H9 (cell line): ENCODE results near the gene RXYLT1. TPM values are rescaled to one million over a fixed set of nuclear protein-coding genes. Genes with fewer than 3 reads are reported as not detected.

Source experiments
- DNase-seq: peaks from one replicate; pipeline ENCODE4 v3.0.0-alpha.2; 2017
- H2AFZ ChIP-seq: one replicate; pipeline ENCODE4 v1.6.1; 2013; ENCODE audit warnings: mild to moderate bottlenecking, low read length, control low read depth, moderate library complexity
- H2AK5ac ChIP-seq: 2 replicates; pipeline ENCODE4 v1.6.1; 2013; ENCODE audit warnings: low read length, control low read depth, mixed read lengths; ENCODE audit not compliant: insufficient read length
- H2BK120ac ChIP-seq: one replicate; pipeline ENCODE4 v1.6.1; 2013; ENCODE audit warnings: low read depth, mild to moderate bottlenecking, low read length, control low read depth, inconsistent platforms; ENCODE audit not compliant: poor library complexity, severe bottlenecking
- H2BK12ac ChIP-seq: 2 replicates; pipeline ENCODE4 v1.6.1; 2013; ENCODE audit warnings: low read length, control low read depth, mixed read lengths, low read depth; ENCODE audit not compliant: insufficient read length
- H2BK15ac ChIP-seq: 2 replicates; pipeline ENCODE4 v1.6.1; 2013; ENCODE audit warnings: low read depth, low read length, control low read depth
- H2BK20ac ChIP-seq: one replicate; pipeline ENCODE4 v1.6.1; 2013; ENCODE audit warnings: low read depth, mild to moderate bottlenecking, low read length, control low read depth, inconsistent platforms; ENCODE audit not compliant: poor library complexity, severe bottlenecking
- H2BK5ac ChIP-seq: 2 replicates; pipeline ENCODE4 v1.6.1; 2013; ENCODE audit warnings: low read length, control low read depth, mixed read lengths; ENCODE audit not compliant: insufficient read length
- H3K14ac ChIP-seq: 2 replicates; pipeline ENCODE4 v1.6.1; 2013; ENCODE audit warnings: low read length, control low read depth; ENCODE audit not compliant: insufficient read depth
- H3K18ac ChIP-seq: 2 replicates; pipeline ENCODE4 v1.6.1; 2013; ENCODE audit warnings: low read depth, mild to moderate bottlenecking, mixed read lengths, low read length, control low read depth; ENCODE audit not compliant: insufficient read length
- H3K23ac ChIP-seq: 2 replicates; pipeline ENCODE4 v1.6.1; 2013; ENCODE audit warnings: low read length, control low read depth, mixed read lengths, low read depth; ENCODE audit not compliant: insufficient read length
- H3K23me2 ChIP-seq: 2 replicates; pipeline ENCODE4 v1.6.1; 2013; ENCODE audit warnings: low read depth, mild to moderate bottlenecking, mixed read lengths, low read length, control low read depth; ENCODE audit not compliant: insufficient read length, poor library complexity, severe bottlenecking
- H3K27ac ChIP-seq: 2 replicates; pipeline ENCODE4 v1.5.1; 2013; ENCODE audit warnings: low read length, control low read depth, mixed read lengths, low read depth; ENCODE audit not compliant: insufficient read length
- H3K27me3 ChIP-seq: 2 replicates; pipeline ENCODE4 v1.6.1; 2013; ENCODE audit warnings: low read length, control low read depth, inconsistent platforms; ENCODE audit not compliant: insufficient read depth
- H3K4ac ChIP-seq: 2 replicates; pipeline ENCODE4 v1.6.1; 2013; ENCODE audit warnings: low read depth, mild to moderate bottlenecking, control low read depth, inconsistent platforms, low read length, moderate library complexity
- H3K4me1 ChIP-seq: 2 replicates; pipeline ENCODE4 v1.6.1; 2013; ENCODE audit warnings: low read length, control low read depth, inconsistent platforms; ENCODE audit not compliant: insufficient read depth
- H3K4me2 ChIP-seq: 2 replicates; pipeline ENCODE4 v1.6.1; 2013; ENCODE audit warnings: low read length, control low read depth, mixed read lengths; ENCODE audit not compliant: insufficient read length, insufficient read depth
- H3K56ac ChIP-seq: 2 replicates; pipeline ENCODE4 v1.6.1; 2013; ENCODE audit warnings: low read depth, mild to moderate bottlenecking, mixed read lengths, low read length, control low read depth; ENCODE audit not compliant: insufficient read length
- H3K79me1 ChIP-seq: 2 replicates; pipeline ENCODE4 v1.6.1; 2013; ENCODE audit warnings: low read depth, mild to moderate bottlenecking, moderate library complexity, low read length, control low read depth, inconsistent platforms; ENCODE audit not compliant: insufficient read depth, poor library complexity, severe bottlenecking
- H3K79me2 ChIP-seq: 2 replicates; pipeline ENCODE4 v1.6.1; 2013; ENCODE audit warnings: low read length, control low read depth, inconsistent platforms; ENCODE audit not compliant: insufficient read depth
- H3K9ac ChIP-seq: 2 replicates; pipeline ENCODE4 v1.6.1; 2013; ENCODE audit warnings: low read length, control low read depth, mixed read lengths; ENCODE audit not compliant: insufficient read length; ENCODE audit errors: extremely low read depth
- H3K9me3 ChIP-seq: one replicate; pipeline ENCODE4 v1.6.1; 2013; ENCODE audit warnings: low read depth, low read length, inconsistent platforms; ENCODE audit not compliant: control insufficient read depth
- H3T11ph ChIP-seq: one replicate; pipeline ENCODE4 v1.6.1; 2013; ENCODE audit warnings: mild to moderate bottlenecking, low read length, control low read depth, inconsistent platforms
- H4K20me1 ChIP-seq: one replicate; pipeline ENCODE4 v1.6.1; 2013; ENCODE audit not compliant: control insufficient read depth, insufficient read length, insufficient read depth
- H4K5ac ChIP-seq: 2 replicates; pipeline ENCODE4 v1.6.1; 2013; ENCODE audit warnings: low read depth, mild to moderate bottlenecking, mixed read lengths, low read length, control low read depth; ENCODE audit not compliant: insufficient read length
- H4K8ac ChIP-seq: replicated peaks from 2 replicates; pipeline ENCODE4 v1.6.1; 2013; ENCODE audit warnings: low read length, control low read depth, mixed read lengths, low read depth; ENCODE audit not compliant: insufficient read length
- H4K91ac ChIP-seq: 2 replicates; pipeline ENCODE4 v1.6.1; 2013; ENCODE audit warnings: low read depth, mild to moderate bottlenecking, moderate library complexity, mixed read lengths, low read length, control low read depth; ENCODE audit not compliant: insufficient read length
- H3K27ac Mint-ChIP-seq, 3 experiments: 2 replicates in 2 of 3; 3 replicates in 1 of 3; pipeline ENCODE4 v1.8.0; 2020 to 2021; ENCODE audit warnings: mixed read lengths in 3 of 3, mild to moderate bottlenecking in 1 of 3, moderate library complexity in 1 of 3
- H3K27me3 Mint-ChIP-seq: 2 replicates; pipeline ENCODE4 v1.8.0; 2021; ENCODE audit warnings: low read depth, mild to moderate bottlenecking, moderate library complexity, mixed read lengths
- H3K36me3 Mint-ChIP-seq, 3 experiments: 2 replicates in 2 of 3; 3 replicates in 1 of 3; pipeline ENCODE4 v1.8.0; 2020 to 2021; ENCODE audit warnings: low read depth in 3 of 3, mixed read lengths in 3 of 3; ENCODE audit not compliant: insufficient read depth in 1 of 3
- H3K4me1 Mint-ChIP-seq, 2 experiments: 2 replicates each; pipeline ENCODE4 v1.8.0; 2020; ENCODE audit warnings: mixed read lengths in 2 of 2
- H3K4me3 Mint-ChIP-seq, 2 experiments: 2 replicates in 1 of 2; 3 replicates in 1 of 2; pipeline ENCODE4 v1.8.0; 2020 to 2021; ENCODE audit warnings: mild to moderate bottlenecking in 2 of 2, mixed read lengths in 2 of 2, moderate library complexity in 1 of 2
- H3K9me3 Mint-ChIP-seq, 2 experiments: 2 replicates in 1 of 2; 3 replicates in 1 of 2; pipeline ENCODE4 v1.8.0; 2020; ENCODE audit warnings: mild to moderate bottlenecking in 2 of 2, mixed read lengths in 2 of 2, moderate library complexity in 1 of 2
- WGBS: extraction: QIAGEN DNeasy Blood & Tissue Kit; methylation state at CpG from one replicate; pipeline ENCODE4 v1.1.7; 2013; ENCODE audit warnings: missing lambda C conversion rate, low lambda C conversion rate, mixed read lengths; ENCODE audit not compliant: insufficient read length; ENCODE audit errors: extremely low coverage; 5-methylcytosine and 5-hydroxymethylcytosine counted together
- total RNA-seq: library from RNA; stranded (reverse); gene quantifications from 2 replicates; pipeline ENCODE4 v1.2.1, GENCODE V29; 2021
- TF ChIP-seq, protein P1 (sequence below): fragments of 200-600 bp; sonication (generic); conservative IDR thresholded peaks from 3 replicates; pipeline ENCODE4 v1.8.0; 2021; ENCODE audit warnings: antibody characterized with exemption, mild to moderate bottlenecking

Gene RXYLT1
- total RNA-seq, 1 experiment from 2014 or later = 10.1 TPM

- Histone ChIP-seq H3K18ac (no peak overlapping the region), H2AFZ (no peak overlapping the region), H2BK20ac (no peak overlapping the region), H3K9ac (no peak overlapping the region), H4K20me1 (no peaks in the 10 kb centered on the region), H3K14ac (no peak overlapping the region), H4K5ac (no peak overlapping the region), H3K4me1 (no peaks in the 10 kb centered on the region), H3K27ac (no peak overlapping the region), H3T11ph (no peak overlapping the region), H3K9me3 (peaks cover 8% of the 10 kb centered on the region), H4K91ac (no peak overlapping the region), H2BK5ac (no peak overlapping the region), H3K4ac (no peak overlapping the region), H3K56ac (no peak overlapping the region), H2BK12ac (no peak overlapping the region), H2BK120ac (no peak overlapping the region), H2BK15ac (no peak overlapping the region), H4K8ac (no peak overlapping the region), H3K23me2 (no peaks in the 10 kb centered on the region), H3K27me3 (no peaks in the 10 kb centered on the region), H2AK5ac (no peak overlapping the region), H3K79me1 (no peaks in the 10 kb centered on the region), H3K79me2 (no peaks in the 10 kb centered on the region), H3K23ac (no peak overlapping the region), H3K4me2 (no peak overlapping the region)
- H3K4me3 Mint-ChIP-seq = no peak overlapping the region
- peaks cover 12 to 13% of the 10 kb centered on the region in 2 experiments for H3K9me3 Mint-ChIP-seq
- no peaks in the 10 kb centered on the region for H3K4me1 Mint-ChIP-seq
- H3K27me3 Mint-ChIP-seq = no peaks in the 10 kb centered on the region; the same call in 1 of the 2 replicates
- WGBS = no CpG with 5 or more reads among the region's 2 CpGs
- no peak overlapping the region for H3K27ac Mint-ChIP-seq
- TF ChIP-seq, protein P1, sequence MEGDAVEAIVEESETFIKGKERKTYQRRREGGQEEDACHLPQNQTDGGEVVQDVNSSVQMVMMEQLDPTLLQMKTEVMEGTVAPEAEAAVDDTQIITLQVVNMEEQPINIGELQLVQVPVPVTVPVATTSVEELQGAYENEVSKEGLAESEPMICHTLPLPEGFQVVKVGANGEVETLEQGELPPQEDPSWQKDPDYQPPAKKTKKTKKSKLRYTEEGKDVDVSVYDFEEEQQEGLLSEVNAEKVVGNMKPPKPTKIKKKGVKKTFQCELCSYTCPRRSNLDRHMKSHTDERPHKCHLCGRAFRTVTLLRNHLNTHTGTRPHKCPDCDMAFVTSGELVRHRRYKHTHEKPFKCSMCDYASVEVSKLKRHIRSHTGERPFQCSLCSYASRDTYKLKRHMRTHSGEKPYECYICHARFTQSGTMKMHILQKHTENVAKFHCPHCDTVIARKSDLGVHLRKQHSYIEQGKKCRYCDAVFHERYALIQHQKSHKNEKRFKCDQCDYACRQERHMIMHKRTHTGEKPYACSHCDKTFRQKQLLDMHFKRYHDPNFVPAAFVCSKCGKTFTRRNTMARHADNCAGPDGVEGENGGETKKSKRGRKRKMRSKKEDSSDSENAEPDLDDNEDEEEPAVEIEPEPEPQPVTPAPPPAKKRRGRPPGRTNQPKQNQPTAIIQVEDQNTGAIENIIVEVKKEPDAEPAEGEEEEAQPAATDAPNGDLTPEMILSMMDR = no peak
- peaks cover 0 to 13% (median 0%) of the 10 kb centered on the region in 3 experiments; a peak in 3 of 7 replicates for H3K36me3 Mint-ChIP-seq
- DNase-seq = no peak
Measured at GRCh38 chr12:63828867-63829266, 49.2 kb downstream of the RXYLT1 start.
